Cardiac fibroblast (primary cell): Measurements from ENCODE around the gene ADH7.
A peak's percentile ranks its signal among the peaks of the same experiment; 100 is the strongest.

Experiments
- DNase-seq, 2 donors: peaks; one replicate each; pipeline versions ENCODE4 v3.0.0 to v3.0.0-alpha.2; 2010; ENCODE audit warnings: low read depth in 2 of 2
- H3K4me3 ChIP-seq, 2 donors: replicated peaks in 1 of 2; 1 replicate in 1 of 2; 2 replicates in 1 of 2; pipeline ENCODE4 v1.5.1; 2011; ENCODE audit warnings: low read depth in 2 of 2, low read length in 2 of 2, mild to moderate bottlenecking in 2 of 2, moderate library complexity in 1 of 2
- TF ChIP-seq, protein P1 (sequence below): IDR thresholded peaks from one replicate; pipeline ENCODE4 v1.5.1; 2011; ENCODE audit warnings: low read depth, mild to moderate bottlenecking, low read length, inconsistent platforms

ADH7 gene

DNA sequence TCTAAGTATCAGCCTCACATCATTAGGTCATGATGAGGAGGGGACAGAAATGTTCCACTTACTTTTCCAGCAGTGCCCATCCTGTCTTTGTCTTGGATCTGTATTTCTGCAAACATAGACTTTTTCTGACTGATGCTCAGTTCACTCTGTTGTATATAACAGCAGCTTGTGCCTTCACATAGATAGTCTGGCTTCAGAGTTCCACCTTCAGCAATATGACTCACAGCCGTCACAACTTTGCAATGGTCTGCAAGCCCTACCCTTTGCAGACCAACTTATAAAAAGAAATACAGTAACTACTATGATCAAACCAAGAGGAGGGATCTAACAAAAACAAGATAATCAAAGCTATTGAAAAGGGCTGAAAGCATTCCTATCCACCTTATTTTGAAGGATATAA lies at the start of gene ADH7:
Gene ADH7, minus strand, starts transcription at position 189 of the 400 bp plus-strand sequence. Its CDS starts 109 bp downstream, at position 80.
- TF ChIP-seq, protein P1, sequence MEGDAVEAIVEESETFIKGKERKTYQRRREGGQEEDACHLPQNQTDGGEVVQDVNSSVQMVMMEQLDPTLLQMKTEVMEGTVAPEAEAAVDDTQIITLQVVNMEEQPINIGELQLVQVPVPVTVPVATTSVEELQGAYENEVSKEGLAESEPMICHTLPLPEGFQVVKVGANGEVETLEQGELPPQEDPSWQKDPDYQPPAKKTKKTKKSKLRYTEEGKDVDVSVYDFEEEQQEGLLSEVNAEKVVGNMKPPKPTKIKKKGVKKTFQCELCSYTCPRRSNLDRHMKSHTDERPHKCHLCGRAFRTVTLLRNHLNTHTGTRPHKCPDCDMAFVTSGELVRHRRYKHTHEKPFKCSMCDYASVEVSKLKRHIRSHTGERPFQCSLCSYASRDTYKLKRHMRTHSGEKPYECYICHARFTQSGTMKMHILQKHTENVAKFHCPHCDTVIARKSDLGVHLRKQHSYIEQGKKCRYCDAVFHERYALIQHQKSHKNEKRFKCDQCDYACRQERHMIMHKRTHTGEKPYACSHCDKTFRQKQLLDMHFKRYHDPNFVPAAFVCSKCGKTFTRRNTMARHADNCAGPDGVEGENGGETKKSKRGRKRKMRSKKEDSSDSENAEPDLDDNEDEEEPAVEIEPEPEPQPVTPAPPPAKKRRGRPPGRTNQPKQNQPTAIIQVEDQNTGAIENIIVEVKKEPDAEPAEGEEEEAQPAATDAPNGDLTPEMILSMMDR = no peak
- H3K4me3 ChIP-seq = no peak within 1 kb of the TSS
- DNase-seq = no peak

DNA sequence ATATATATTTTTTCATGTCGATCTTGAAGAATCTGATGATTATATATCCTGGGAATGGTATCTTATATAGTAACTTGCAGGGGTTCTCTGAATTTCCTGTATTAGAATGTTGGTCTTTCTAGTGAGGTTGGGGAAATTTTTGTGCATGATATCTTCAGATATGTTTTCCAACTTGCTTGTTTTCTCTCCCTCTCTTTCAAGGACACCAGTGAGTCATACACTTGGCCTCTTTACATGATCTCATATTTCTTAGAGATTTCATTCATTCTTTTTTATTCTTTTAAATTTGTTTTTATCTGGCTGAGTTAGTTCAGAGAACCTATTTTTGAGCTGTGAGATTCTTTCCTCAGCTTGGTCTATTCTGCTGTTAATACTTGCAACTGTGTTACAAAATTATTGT lies 48.5 kb upstream of the ADH7 start:
- DNase-seq = peak; percentile 14 to 47
- no peak overlapping the region for H3K4me3 ChIP-seq
- TF ChIP-seq, protein P1 = no peak

DNA sequence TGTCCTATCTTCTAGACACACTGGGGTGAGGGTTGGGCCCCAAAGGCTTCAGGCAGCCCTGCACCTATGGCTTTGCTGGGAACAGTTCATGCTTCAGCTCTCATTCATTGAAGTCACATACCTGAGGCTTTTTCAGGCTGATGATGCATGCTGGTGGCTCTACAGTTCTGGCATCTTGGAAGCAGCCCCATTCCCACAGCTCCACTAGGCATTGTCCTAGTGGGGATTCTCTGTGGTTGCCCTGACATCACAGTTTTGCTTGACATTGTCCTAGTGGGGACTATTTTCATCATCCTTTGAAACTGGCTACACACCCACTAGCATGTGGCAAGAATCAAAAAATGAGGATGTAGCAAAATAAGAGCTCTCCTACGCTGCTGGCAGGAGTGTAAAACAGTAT lies 38.0 kb upstream of the ADH7 start:
- DNase-seq = peak in 1 of 2 donors; percentile 42
- H3K4me3 ChIP-seq = no peak overlapping the region
- TF ChIP-seq, protein P1 = no peak

DNA sequence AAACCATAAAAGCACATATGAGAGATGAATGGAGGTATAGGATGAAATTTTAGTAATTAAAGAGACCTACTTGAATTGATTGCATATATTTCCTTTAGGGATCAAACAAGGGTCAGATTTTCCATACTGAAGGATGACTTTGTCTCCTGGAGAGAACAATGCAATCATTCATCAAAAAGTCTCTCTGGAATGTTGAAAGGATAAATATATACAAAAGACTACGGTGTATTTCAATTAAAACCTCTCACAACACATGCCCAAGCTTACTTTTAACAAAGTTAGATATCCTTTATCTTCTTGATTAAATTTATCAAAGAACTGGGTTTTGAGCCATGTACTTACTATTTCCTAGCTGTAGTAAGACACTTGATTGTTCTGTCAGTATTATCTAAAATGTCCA lies 36.8 kb upstream of the ADH7 start:
- DNase-seq = no peak
- TF ChIP-seq, protein P1 = no peak
- H3K4me3 ChIP-seq = no peak overlapping the region

DNA sequence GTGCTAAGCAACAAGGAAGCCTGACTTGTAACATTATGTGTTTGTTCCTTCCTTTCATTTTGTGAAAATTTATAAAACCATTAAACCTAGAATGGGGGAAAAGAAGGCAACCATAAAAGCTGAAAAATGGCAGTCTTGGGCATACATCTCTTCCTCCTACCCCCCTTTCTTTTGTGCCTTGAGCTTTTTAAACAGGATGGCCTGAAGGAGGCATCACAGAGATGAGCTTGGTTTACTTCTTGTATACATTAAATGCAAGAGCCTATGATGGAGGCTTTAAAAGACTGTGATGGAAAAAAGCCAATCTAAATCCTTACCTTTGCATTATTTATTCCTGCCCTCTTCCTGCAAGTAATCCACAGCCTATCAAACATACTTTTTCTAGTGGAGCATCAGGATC lies 36.2 kb upstream of the ADH7 start:
- DNase-seq = no peak
- TF ChIP-seq, protein P1 = no peak
- no peak overlapping the region for H3K4me3 ChIP-seq

DNA sequence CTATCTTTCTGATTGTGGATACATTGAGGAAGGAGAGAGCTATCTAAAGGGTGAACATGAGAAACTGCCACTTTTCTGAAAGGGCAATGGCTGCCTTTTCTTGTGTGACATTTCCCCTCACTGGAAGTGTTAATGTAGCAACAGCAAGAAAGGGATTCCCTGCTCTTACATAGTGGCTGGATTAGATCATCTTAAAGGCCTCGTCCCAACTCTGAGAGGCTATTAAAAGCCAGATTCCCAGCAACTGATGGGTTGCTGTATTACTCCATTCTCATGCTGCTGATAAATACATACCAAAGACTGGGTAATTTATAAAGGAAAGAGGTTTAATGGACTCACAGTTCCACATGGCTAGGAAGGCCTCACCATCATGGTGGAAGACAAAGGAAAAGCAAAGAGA lies 33.7 kb upstream of the ADH7 start:
- DNase-seq = no peak
- H3K4me3 ChIP-seq = no peak overlapping the region
- TF ChIP-seq, protein P1 = no peak

DNA sequence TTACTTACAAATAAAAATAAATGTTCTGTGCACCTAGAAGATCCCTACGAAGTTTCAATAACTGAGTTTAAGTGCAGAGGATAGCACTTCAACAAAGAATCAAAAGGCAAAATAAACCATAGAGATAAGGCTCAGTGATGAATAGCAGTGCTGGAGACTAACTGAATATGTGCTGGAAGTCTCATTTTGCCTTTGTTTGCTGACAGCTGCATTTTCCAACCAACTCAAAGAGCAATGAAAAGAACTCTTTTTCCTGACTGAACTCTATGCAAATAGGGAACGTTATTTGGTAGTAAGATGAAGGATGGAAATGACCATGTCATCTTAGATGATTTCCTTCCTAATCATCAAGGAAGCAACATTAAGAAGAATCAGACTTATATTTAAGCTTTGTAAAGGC lies 32.7 kb upstream of the ADH7 start:
- no peak for DNase-seq
- TF ChIP-seq, protein P1 = no peak
- no peak overlapping the region for H3K4me3 ChIP-seq
